Measurements from ENCODE around the gene LGALS12.

LGALS12 gene

GRCh38 chr11:63553759-63554158 lies 47.9 kb downstream of the LGALS12 start:
- in situ Hi-C loops (cut with HindIII; ENCODE audit: low sequenced_read_pairs) = loop anchor here (5.0 kb wide), 1 partner anchor 39 kb away; no protein-coding TSS in a partner anchor
- TF ChIP-seq, protein P1, sequence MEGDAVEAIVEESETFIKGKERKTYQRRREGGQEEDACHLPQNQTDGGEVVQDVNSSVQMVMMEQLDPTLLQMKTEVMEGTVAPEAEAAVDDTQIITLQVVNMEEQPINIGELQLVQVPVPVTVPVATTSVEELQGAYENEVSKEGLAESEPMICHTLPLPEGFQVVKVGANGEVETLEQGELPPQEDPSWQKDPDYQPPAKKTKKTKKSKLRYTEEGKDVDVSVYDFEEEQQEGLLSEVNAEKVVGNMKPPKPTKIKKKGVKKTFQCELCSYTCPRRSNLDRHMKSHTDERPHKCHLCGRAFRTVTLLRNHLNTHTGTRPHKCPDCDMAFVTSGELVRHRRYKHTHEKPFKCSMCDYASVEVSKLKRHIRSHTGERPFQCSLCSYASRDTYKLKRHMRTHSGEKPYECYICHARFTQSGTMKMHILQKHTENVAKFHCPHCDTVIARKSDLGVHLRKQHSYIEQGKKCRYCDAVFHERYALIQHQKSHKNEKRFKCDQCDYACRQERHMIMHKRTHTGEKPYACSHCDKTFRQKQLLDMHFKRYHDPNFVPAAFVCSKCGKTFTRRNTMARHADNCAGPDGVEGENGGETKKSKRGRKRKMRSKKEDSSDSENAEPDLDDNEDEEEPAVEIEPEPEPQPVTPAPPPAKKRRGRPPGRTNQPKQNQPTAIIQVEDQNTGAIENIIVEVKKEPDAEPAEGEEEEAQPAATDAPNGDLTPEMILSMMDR (IDR thresholded peaks at IDR 0.05; ENCODE audit: low read depth, low read length, missing control alignments) = no peak
- DNase-seq (ENCODE audit: low read depth) = no peak
- H3K4me3 ChIP-seq (ENCODE audit: low read depth, low read length) = no peak overlapping the region

GRCh38 chr11:63554877-63555223 lies 49.0 kb downstream of the LGALS12 start:
- TF ChIP-seq, protein P1 (IDR thresholded peaks at IDR 0.05; ENCODE audit: low read depth, low read length, missing control alignments) = no peak
- no peak overlapping the region for H3K4me3 ChIP-seq (ENCODE audit: low read depth, low read length)
- no peak for DNase-seq (ENCODE audit: low read depth)
- in situ Hi-C loops (cut with HindIII; ENCODE audit: low sequenced_read_pairs) = loop anchor here (5.0 kb wide), 1 partner anchor 37 kb away; no protein-coding TSS in a partner anchor

- TF ChIP-seq, protein P1 (IDR thresholded peaks at IDR 0.05; ENCODE audit: low read depth, low read length, missing control alignments) = no peak
- in situ Hi-C loops (cut with HindIII; ENCODE audit: low sequenced_read_pairs) = no loop called here
- H3K4me3 ChIP-seq (ENCODE audit: low read depth, low read length) = no peak overlapping the region
- no peak for DNase-seq (ENCODE audit: low read depth)
Measured at GRCh38 chr11:63556404-63557013, 50.6 kb downstream of the LGALS12 start.

- no peak for DNase-seq (ENCODE audit: low read depth)
- H3K4me3 ChIP-seq (ENCODE audit: low read depth, low read length) = no peak overlapping the region
- TF ChIP-seq, protein P1 (IDR thresholded peaks at IDR 0.05; ENCODE audit: low read depth, low read length, missing control alignments) = no peak
- in situ Hi-C loops (cut with HindIII; ENCODE audit: low sequenced_read_pairs) = no loop called here
Measured at GRCh38 chr11:63557570-63557969, 51.7 kb downstream of the LGALS12 start.

DNA sequence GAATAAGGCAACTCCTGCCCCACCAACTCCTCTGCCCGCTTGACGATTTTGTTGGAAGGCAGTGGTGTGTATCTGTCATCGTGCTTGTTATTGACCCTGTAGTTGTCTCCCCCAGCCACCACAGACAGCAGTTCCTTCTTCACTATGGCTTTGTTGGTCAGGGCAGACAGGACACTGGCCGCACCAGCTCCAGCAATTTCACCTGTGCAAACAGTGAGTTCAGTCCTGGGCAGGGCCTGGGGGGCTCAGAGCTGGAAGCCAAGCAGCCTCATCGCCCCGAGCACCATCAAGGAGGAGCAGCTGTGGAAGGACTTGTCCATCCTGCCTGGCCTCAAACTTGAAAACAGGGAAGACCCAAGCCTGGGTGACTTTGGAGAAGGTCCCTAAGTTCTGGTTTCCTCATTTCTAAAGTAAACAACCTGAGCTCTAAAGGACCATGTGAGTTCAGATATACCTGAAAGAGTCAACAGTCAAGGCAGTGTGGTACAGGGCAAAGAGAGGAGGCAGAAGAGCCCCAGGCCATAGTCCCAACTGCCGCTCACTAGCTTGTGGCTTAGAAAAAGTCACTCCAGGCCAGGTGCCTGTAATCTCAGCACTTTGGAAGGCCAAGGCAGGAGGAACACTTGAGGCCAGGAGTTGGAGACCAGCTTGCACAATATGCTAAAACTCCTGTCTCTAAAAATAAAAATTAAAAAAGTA lies 52.7 kb downstream of the LGALS12 start:
- TF ChIP-seq, protein P1 (IDR thresholded peaks at IDR 0.05; ENCODE audit: low read depth, low read length, missing control alignments) = no peak
- in situ Hi-C loops (cut with HindIII; ENCODE audit: low sequenced_read_pairs) = no loop called here
- no peak overlapping the region for H3K4me3 ChIP-seq (ENCODE audit: low read depth, low read length)
- DNase-seq (ENCODE audit: low read depth) = no peak

- in situ Hi-C loops (cut with HindIII; ENCODE audit: low sequenced_read_pairs) = no loop called here
- no peak for DNase-seq (ENCODE audit: low read depth)
- no peak overlapping the region for H3K4me3 ChIP-seq (ENCODE audit: low read depth, low read length)
- TF ChIP-seq, protein P1 (IDR thresholded peaks at IDR 0.05; ENCODE audit: low read depth, low read length, missing control alignments) = no peak
Measured at GRCh38 chr11:63560506-63561180, 54.8 kb downstream of the LGALS12 start.

All from astrocyte of the cerebellum (primary cell).